ENCODE data around the gene SLC1A3.

The SLC1A3 gene

DNA sequence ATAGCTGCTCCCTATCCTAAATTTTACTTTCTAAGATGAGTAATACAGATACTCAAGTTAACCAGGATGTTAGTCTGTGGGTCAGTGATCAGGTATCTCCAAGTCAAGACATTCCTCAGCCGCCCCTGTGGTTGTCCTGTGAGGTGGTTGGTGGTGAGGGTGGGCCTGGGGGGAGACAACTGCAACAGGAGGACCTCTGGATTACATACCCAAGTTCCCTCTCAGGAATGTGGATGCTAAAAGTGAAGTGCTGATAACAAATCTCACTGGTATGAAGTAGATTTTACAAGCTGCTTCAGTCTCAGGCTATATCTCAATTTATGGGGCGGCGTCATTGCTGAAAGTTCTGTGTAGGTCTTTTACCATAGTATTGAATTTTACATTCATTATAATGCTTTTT, 38.3 kb downstream of the SLC1A3 start:
- H3K9me3 ChIP-seq (ENCODE audit: control extremely low read depth in 1 of 5, control insufficient read depth in 4 of 5, insufficient read depth in 2 of 5, low read depth in 1 of 5, low read length in 4 of 5) = no peaks in the 10 kb centered on the region
- H3K27ac ChIP-seq (ENCODE audit: insufficient read depth in 1 of 2, low read depth in 1 of 2, low read length in 2 of 2, poor library complexity in 1 of 2, severe bottlenecking in 2 of 2) = no peak overlapping the region
- H3K36me3 ChIP-seq (ENCODE audit: control insufficient read depth in 4 of 4, insufficient read depth in 4 of 4, low read length in 3 of 4) = no peaks in the 10 kb centered on the region
- no peak for DNase-seq
- WGBS (ENCODE audit: insufficient coverage) = 100% methylated on average over 1 of the region's 3 CpGs
- H3K4me3 ChIP-seq (ENCODE audit: control insufficient read depth in 1 of 7, extremely low read depth in 1 of 7, insufficient read depth in 4 of 7, low read depth in 2 of 7, low read length in 6 of 7) = no peak overlapping the region
- POLR2A ChIA-PET = no interaction called here
- CTCF ChIA-PET = interaction anchor here (1.6 to 2.1 kb wide), 2 partner anchors 9 to 10 kb away, joined by 6 read pairs; no protein-coding TSS in a partner anchor
- H3K4me1 ChIP-seq (ENCODE audit: control extremely low read depth in 1 of 4, control insufficient read depth in 4 of 4, insufficient read depth in 4 of 4, low read length in 3 of 4) = no peaks in the 10 kb centered on the region
- no peaks in the 10 kb centered on the region for H3K27me3 ChIP-seq (replicated peaks in 2 of 5; ENCODE audit: control insufficient read depth in 4 of 5, insufficient read depth in 5 of 5, low read length in 4 of 5)

- no peaks in the 10 kb centered on the region for H3K4me1 ChIP-seq (ENCODE audit: control extremely low read depth in 1 of 4, control insufficient read depth in 4 of 4, insufficient read depth in 4 of 4, low read length in 3 of 4)
- H3K36me3 ChIP-seq (ENCODE audit: control insufficient read depth in 4 of 4, insufficient read depth in 4 of 4, low read length in 3 of 4) = no peaks in the 10 kb centered on the region
- WGBS (ENCODE audit: insufficient coverage) = 100% methylated on average over 2 of the region's 3 CpGs
- no peak overlapping the region for H3K27ac ChIP-seq (ENCODE audit: insufficient read depth in 1 of 2, low read depth in 1 of 2, low read length in 2 of 2, poor library complexity in 1 of 2, severe bottlenecking in 2 of 2)
- H3K4me3 ChIP-seq (ENCODE audit: control insufficient read depth in 1 of 7, extremely low read depth in 1 of 7, insufficient read depth in 4 of 7, low read depth in 2 of 7, low read length in 6 of 7) = no peak overlapping the region
- CTCF ChIA-PET = interaction anchor here (0.8 to 2.1 kb wide), 5 partner anchors 9 to 50 kb away, joined by 3 to 6 read pairs (median 4); no protein-coding TSS in a partner anchor
- POLR2A ChIA-PET = no interaction called here
- DNase-seq = no peak
- no peaks in the 10 kb centered on the region for H3K27me3 ChIP-seq (replicated peaks in 2 of 5; ENCODE audit: control insufficient read depth in 4 of 5, insufficient read depth in 5 of 5, low read length in 4 of 5)
- H3K9me3 ChIP-seq (ENCODE audit: control extremely low read depth in 1 of 5, control insufficient read depth in 4 of 5, insufficient read depth in 2 of 5, low read depth in 1 of 5, low read length in 4 of 5) = no peaks in the 10 kb centered on the region
These were observed 39.7 kb downstream of the SLC1A3 start for GRCh38 chr5:36646100-36646499.

DNA sequence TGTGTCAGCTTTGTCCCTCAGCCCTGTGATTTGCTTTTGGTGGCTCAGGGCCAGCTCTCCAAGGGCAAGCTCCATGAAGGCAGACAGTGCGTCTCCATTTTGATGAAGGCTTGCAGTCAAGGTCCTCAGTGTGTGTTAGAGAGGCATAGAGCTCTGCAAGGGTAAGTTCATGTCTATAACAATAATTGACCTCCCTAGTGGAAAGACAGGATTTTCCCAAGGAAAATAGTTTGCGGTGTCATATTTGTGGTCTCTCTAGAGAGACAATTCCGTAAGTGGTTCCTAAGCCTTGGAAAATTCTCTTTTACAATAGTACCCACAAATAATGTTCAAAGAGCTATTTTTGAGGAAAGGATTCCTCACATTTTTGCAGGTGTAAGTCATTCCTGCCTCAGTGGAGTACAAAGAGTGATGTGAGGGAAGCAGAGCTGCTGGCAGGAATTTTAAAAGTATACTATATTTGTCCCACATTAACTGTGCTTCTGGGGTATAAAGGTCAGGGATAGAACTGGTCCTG, 40.2 kb downstream of the SLC1A3 start:
- no peak overlapping the region for H3K27ac ChIP-seq (ENCODE audit: insufficient read depth in 1 of 2, low read depth in 1 of 2, low read length in 2 of 2, poor library complexity in 1 of 2, severe bottlenecking in 2 of 2)
- 100% methylated on average over 1 of the region's 3 CpGs for WGBS (ENCODE audit: insufficient coverage)
- H3K27me3 ChIP-seq (replicated peaks in 2 of 5; ENCODE audit: control insufficient read depth in 4 of 5, insufficient read depth in 5 of 5, low read length in 4 of 5) = no peaks in the 10 kb centered on the region

DNA sequence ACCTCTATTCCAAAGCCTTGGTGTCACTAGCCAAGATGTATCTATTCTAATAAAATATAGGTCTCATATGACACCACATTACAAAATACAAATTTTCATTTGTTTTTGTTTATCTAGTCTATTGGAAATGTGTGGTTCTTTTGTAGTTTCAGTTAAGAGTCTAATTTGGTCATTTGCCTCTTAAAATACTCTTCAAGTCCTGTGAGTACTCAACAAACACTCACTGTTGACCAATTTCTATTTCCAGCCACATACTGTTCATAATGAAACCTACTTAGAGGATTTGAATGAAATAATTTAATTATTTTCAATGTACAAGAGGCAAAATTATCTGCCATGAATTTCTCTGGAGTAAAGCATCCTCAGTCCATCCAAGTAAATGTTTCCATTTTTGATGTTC, 40.6 kb downstream of the SLC1A3 start:
- Histone ChIP-seq H3K4me1 (ENCODE audit: control extremely low read depth in 1 of 4, control insufficient read depth in 4 of 4, insufficient read depth in 4 of 4, low read length in 3 of 4) (no peaks in the 10 kb centered on the region), H3K27ac (ENCODE audit: insufficient read depth in 1 of 2, low read depth in 1 of 2, low read length in 2 of 2, poor library complexity in 1 of 2, severe bottlenecking in 2 of 2) (no peak overlapping the region), H3K27me3 (replicated peaks in 2 of 5; ENCODE audit: control insufficient read depth in 4 of 5, insufficient read depth in 5 of 5, low read length in 4 of 5) (no peaks in the 10 kb centered on the region), H3K4me3 (ENCODE audit: control insufficient read depth in 1 of 7, extremely low read depth in 1 of 7, insufficient read depth in 4 of 7, low read depth in 2 of 7, low read length in 6 of 7) (no peak overlapping the region), H3K36me3 (ENCODE audit: control insufficient read depth in 4 of 4, insufficient read depth in 4 of 4, low read length in 3 of 4) (no peaks in the 10 kb centered on the region), H3K9me3 (ENCODE audit: control extremely low read depth in 1 of 5, control insufficient read depth in 4 of 5, insufficient read depth in 2 of 5, low read depth in 1 of 5, low read length in 4 of 5) (no peaks in the 10 kb centered on the region)
- ChIA-PET CTCF (interaction anchor here (0.8 to 1.6 kb wide), 3 partner anchors 9 to 22 kb away, joined by 3 to 4 read pairs (median 3); no protein-coding TSS in a partner anchor), POLR2A (no interaction called here)
- DNase-seq = no peak

More for the DNA sequence above, 40.2 kb downstream of the SLC1A3 start:
- DNase-seq = no peak
- H3K4me3 ChIP-seq (ENCODE audit: control insufficient read depth in 1 of 7, extremely low read depth in 1 of 7, insufficient read depth in 4 of 7, low read depth in 2 of 7, low read length in 6 of 7) = no peak overlapping the region
- CTCF ChIA-PET = interaction anchor here (0.8 to 2.1 kb wide), 4 partner anchors 10 to 21 kb away, joined by 3 to 6 read pairs (median 4); no protein-coding TSS in a partner anchor
- H3K4me1 ChIP-seq (ENCODE audit: control extremely low read depth in 1 of 4, control insufficient read depth in 4 of 4, insufficient read depth in 4 of 4, low read length in 3 of 4) = no peaks in the 10 kb centered on the region
- no peaks in the 10 kb centered on the region for H3K9me3 ChIP-seq (ENCODE audit: control extremely low read depth in 1 of 5, control insufficient read depth in 4 of 5, insufficient read depth in 2 of 5, low read depth in 1 of 5, low read length in 4 of 5)
- H3K36me3 ChIP-seq (ENCODE audit: control insufficient read depth in 4 of 4, insufficient read depth in 4 of 4, low read length in 3 of 4) = no peaks in the 10 kb centered on the region
- POLR2A ChIA-PET = no interaction called here

GRCh38 chr5:36648426-36648825, 42.0 kb downstream of the SLC1A3 start:
- Histone ChIP-seq H3K36me3 (ENCODE audit: control insufficient read depth in 4 of 4, insufficient read depth in 4 of 4, low read length in 3 of 4) (no peaks in the 10 kb centered on the region), H3K9me3 (ENCODE audit: control extremely low read depth in 1 of 5, control insufficient read depth in 4 of 5, insufficient read depth in 2 of 5, low read depth in 1 of 5, low read length in 4 of 5) (no peaks in the 10 kb centered on the region), H3K27ac (ENCODE audit: insufficient read depth in 1 of 2, low read depth in 1 of 2, low read length in 2 of 2, poor library complexity in 1 of 2, severe bottlenecking in 2 of 2) (no peak overlapping the region), H3K4me3 (ENCODE audit: control insufficient read depth in 1 of 7, extremely low read depth in 1 of 7, insufficient read depth in 4 of 7, low read depth in 2 of 7, low read length in 6 of 7) (no peak overlapping the region), H3K4me1 (ENCODE audit: control extremely low read depth in 1 of 4, control insufficient read depth in 4 of 4, insufficient read depth in 4 of 4, low read length in 3 of 4) (no peaks in the 10 kb centered on the region), H3K27me3 (replicated peaks in 2 of 5; ENCODE audit: control insufficient read depth in 4 of 5, insufficient read depth in 5 of 5, low read length in 4 of 5) (no peaks in the 10 kb centered on the region)
- DNase-seq = no peak
- POLR2A ChIA-PET = no interaction called here
- CTCF ChIA-PET = interaction anchor here (1.0 kb wide), 1 partner anchor 14 kb away, joined by 3 read pairs; no protein-coding TSS in a partner anchor
- WGBS (ENCODE audit: insufficient coverage) = 100% methylated on average over 2 of the region's 3 CpGs

- ChIA-PET POLR2A (no interaction called here), CTCF (interaction anchor here (0.9 to 7.4 kb wide), 6 partner anchors 8 to 49 kb away, joined by 3 to 34 read pairs (median 4); no protein-coding TSS in a partner anchor)
- DNase-seq = no peak
- H3K4me3 ChIP-seq (ENCODE audit: control insufficient read depth in 1 of 7, extremely low read depth in 1 of 7, insufficient read depth in 4 of 7, low read depth in 2 of 7, low read length in 6 of 7) = no peak overlapping the region
- no peak overlapping the region for H3K27ac ChIP-seq (ENCODE audit: insufficient read depth in 1 of 2, low read depth in 1 of 2, low read length in 2 of 2, poor library complexity in 1 of 2, severe bottlenecking in 2 of 2)
- H3K4me1 ChIP-seq (ENCODE audit: control extremely low read depth in 1 of 4, control insufficient read depth in 4 of 4, insufficient read depth in 4 of 4, low read length in 3 of 4) = peaks cover 2 to 23% (median 10%) of the 10 kb centered on the region in 4 experiments
- 71% methylated on average over 1 of the region's 9 CpGs for WGBS (ENCODE audit: insufficient coverage)
- H3K27me3 ChIP-seq (replicated peaks in 2 of 5; ENCODE audit: control insufficient read depth in 4 of 5, insufficient read depth in 5 of 5, low read length in 4 of 5) = no peaks in the 10 kb centered on the region
- H3K36me3 ChIP-seq (ENCODE audit: control insufficient read depth in 4 of 4, insufficient read depth in 4 of 4, low read length in 3 of 4) = no peaks in the 10 kb centered on the region
- no peaks in the 10 kb centered on the region for H3K9me3 ChIP-seq (ENCODE audit: control extremely low read depth in 1 of 5, control insufficient read depth in 4 of 5, insufficient read depth in 2 of 5, low read depth in 1 of 5, low read length in 4 of 5)
These were observed 45.6 kb downstream of the SLC1A3 start for GRCh38 chr5:36651761-36652685.
